HL-60 (cell line): ENCODE results near the gene SRSF1.

ENCODE experiments used
- DNase-seq, 2 experiments: peaks; one replicate each; pipeline ENCODE4 v3.0.0-alpha.2; 2010 to 2020; ENCODE audit warnings: low read depth in 1 of 2, low spot score in 1 of 2
- H3K27ac ChIP-seq: fragments of 250-450 bp; sonication (Bioruptor Pico); replicated peaks from 2 replicates; pipeline ENCODE4 v1.5.1; 2020; ENCODE audit warnings: mild to moderate bottlenecking, moderate library complexity
- H3K27me3 ChIP-seq: fragments of 250-450 bp; sonication (Bioruptor Pico); 2 replicates; pipeline ENCODE4 v1.5.1; 2021; ENCODE audit warnings: mild to moderate bottlenecking, moderate library complexity; ENCODE audit not compliant: insufficient read depth, poor library complexity, severe bottlenecking
- H3K4me3 ChIP-seq: replicated peaks from 2 replicates; pipeline ENCODE4 v1.5.1; 2011; ENCODE audit warnings: mild to moderate bottlenecking, control low read depth, low read length; ENCODE audit not compliant: insufficient read depth
- GABPA ChIP-seq: IDR thresholded peaks from 2 replicates; pipeline ENCODE4 v1.6.1; 2012; ENCODE audit warnings: low read depth
- POLR2AphosphoS5 ChIP-seq: IDR thresholded peaks from 2 replicates; pipeline ENCODE4 v1.6.1; 2012; ENCODE audit warnings: low read depth
- SPI1 ChIP-seq: IDR thresholded peaks from 2 replicates; pipeline ENCODE4 v1.6.1; 2012; ENCODE audit warnings: low read depth, mild to moderate bottlenecking, borderline replicate concordance
- TF ChIP-seq, protein P1 (sequence below): IDR thresholded peaks from one replicate; pipeline ENCODE4 v1.5.1; 2011; ENCODE audit warnings: low read length, control low read depth, inconsistent platforms; ENCODE audit not compliant: insufficient read depth
- TF ChIP-seq, protein P2 (sequence below): IDR thresholded peaks from 2 replicates; pipeline ENCODE4 v1.6.1; 2012; ENCODE audit warnings: low read depth; ENCODE audit not compliant: insufficient replicate concordance

The SRSF1 gene

DNA sequence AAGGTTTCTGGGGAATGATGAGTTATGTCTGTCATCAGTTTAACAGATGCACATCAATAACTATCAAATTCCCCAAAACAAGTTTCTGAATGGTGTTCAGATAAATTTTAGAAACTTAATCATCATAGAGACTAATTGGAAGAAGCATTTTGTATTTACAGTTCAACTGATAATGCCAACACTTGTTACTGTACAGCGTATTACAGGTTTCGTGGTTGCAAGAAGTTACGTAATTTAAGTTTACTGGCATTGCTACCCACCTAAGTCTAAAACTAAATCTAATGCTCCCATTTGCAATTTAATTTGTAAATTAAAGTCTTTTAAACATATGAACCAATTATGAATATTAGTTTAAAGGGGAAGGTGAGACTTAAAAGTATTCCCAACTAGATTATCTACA is 3.0 kb downstream of the SRSF1 start:
- TF ChIP-seq GABPA (no peak), POLR2AphosphoS5 (no peak), SPI1 (no peak)
- TF ChIP-seq, protein P1, sequence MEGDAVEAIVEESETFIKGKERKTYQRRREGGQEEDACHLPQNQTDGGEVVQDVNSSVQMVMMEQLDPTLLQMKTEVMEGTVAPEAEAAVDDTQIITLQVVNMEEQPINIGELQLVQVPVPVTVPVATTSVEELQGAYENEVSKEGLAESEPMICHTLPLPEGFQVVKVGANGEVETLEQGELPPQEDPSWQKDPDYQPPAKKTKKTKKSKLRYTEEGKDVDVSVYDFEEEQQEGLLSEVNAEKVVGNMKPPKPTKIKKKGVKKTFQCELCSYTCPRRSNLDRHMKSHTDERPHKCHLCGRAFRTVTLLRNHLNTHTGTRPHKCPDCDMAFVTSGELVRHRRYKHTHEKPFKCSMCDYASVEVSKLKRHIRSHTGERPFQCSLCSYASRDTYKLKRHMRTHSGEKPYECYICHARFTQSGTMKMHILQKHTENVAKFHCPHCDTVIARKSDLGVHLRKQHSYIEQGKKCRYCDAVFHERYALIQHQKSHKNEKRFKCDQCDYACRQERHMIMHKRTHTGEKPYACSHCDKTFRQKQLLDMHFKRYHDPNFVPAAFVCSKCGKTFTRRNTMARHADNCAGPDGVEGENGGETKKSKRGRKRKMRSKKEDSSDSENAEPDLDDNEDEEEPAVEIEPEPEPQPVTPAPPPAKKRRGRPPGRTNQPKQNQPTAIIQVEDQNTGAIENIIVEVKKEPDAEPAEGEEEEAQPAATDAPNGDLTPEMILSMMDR: no peak
- TF ChIP-seq, protein P2, sequence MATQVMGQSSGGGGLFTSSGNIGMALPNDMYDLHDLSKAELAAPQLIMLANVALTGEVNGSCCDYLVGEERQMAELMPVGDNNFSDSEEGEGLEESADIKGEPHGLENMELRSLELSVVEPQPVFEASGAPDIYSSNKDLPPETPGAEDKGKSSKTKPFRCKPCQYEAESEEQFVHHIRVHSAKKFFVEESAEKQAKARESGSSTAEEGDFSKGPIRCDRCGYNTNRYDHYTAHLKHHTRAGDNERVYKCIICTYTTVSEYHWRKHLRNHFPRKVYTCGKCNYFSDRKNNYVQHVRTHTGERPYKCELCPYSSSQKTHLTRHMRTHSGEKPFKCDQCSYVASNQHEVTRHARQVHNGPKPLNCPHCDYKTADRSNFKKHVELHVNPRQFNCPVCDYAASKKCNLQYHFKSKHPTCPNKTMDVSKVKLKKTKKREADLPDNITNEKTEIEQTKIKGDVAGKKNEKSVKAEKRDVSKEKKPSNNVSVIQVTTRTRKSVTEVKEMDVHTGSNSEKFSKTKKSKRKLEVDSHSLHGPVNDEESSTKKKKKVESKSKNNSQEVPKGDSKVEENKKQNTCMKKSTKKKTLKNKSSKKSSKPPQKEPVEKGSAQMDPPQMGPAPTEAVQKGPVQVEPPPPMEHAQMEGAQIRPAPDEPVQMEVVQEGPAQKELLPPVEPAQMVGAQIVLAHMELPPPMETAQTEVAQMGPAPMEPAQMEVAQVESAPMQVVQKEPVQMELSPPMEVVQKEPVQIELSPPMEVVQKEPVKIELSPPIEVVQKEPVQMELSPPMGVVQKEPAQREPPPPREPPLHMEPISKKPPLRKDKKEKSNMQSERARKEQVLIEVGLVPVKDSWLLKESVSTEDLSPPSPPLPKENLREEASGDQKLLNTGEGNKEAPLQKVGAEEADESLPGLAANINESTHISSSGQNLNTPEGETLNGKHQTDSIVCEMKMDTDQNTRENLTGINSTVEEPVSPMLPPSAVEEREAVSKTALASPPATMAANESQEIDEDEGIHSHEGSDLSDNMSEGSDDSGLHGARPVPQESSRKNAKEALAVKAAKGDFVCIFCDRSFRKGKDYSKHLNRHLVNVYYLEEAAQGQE: no peak
- Histone ChIP-seq H3K4me3 (peak overlapping the region; percentile 80), H3K27me3 (no peaks in the 10 kb centered on the region), H3K27ac (no peak overlapping the region)
- DNase-seq: no peak

DNA sequence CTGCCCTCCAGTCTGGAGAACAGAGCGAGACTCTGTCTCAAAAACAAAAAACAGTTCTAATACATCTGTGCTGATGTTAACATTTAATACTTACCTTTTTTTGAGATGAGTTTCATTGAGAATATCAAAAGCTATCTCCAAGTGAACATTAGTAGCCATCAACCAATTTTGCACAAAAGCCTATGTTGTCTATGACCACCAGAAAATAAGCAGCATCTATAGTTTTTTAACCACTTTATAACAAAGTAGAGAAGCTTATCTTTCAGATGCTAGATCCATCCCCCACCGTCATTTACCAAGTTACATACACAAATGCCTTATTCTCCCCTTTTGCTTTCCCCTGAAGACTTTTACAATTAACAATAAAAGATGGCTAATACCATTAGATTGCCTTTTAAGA is 4.1 kb downstream of the SRSF1 start:
- TF ChIP-seq, protein P1: no peak
- TF ChIP-seq, protein P2: no peak
- no peak for TF ChIP-seq GABPA
- no peak; the same call in 1 of the 2 replicates for TF ChIP-seq POLR2AphosphoS5
- TF ChIP-seq SPI1: no peak
- DNase-seq: no peak
- H3K27me3 ChIP-seq: no peaks in the 10 kb centered on the region
- no peak overlapping the region for H3K4me3 ChIP-seq
- no peak overlapping the region for H3K27ac ChIP-seq

DNA sequence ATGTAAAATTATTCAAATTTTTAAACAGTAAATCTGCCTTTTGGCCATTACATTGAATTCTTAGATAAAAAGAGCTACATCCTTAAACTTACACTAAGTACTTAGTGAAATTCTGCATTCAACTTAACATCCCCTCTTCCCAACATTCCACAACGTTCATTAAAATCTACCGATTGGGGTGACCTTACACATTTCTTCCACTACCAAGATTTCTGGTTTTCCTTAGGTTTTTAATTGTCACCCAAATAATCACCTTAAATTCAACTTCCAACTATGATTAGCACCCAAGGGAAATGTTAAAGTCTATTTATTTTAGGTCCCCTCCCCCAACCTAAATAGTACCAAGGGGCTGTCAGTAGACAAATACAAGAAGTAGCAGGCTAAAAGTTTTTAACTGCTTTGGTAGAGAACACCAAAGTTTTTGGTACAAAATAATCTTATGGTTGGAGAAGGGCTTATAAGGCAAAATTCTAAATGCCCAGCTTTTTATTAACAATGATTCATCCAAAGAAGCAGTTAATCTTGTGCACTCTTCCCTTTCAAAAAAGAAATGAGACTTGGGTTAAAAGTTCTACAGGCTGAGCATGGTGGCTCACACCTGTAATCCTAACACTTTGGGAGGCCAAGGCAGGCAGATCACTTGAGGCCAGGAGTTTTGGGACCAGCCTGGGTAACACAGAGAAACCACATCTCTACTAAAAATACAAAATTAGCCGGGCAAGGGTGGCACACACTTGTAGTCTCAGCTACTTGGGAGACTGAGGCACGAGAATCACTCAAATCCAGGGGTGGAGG is 4.7 kb downstream of the SRSF1 start:
- Histone ChIP-seq H3K4me3 (no peak overlapping the region), H3K27ac (no peak overlapping the region), H3K27me3 (no peaks in the 10 kb centered on the region)
- DNase-seq: no peak
- TF ChIP-seq POLR2AphosphoS5: no peak; the same call in none of the 2 replicates
- no peak for TF ChIP-seq SPI1
- TF ChIP-seq, protein P1: no peak
- TF ChIP-seq, protein P2: no peak
- no peak for TF ChIP-seq GABPA
